NCI-H510A treated with DMSO at 0.1 percent for 48 hours (cell line): ENCODE data around the gene ACSL5.

Source experiments
- DNase-seq: peaks from one replicate; lab custom pipeline; 2025; lab: John Stamatoyannopoulos, UW

The ACSL5 gene

GRCh38 chr10:112373912-112374338 is at the start of gene ACSL5:
Gene ACSL5, plus strand, starts transcription at chr10:112374116. Its CDS starts 20,831 bp downstream, at chr10:112394947.
- DNase-seq = no peak

- no peak for DNase-seq
These were observed 46.2 kb upstream of the ACSL5 start for GRCh38 chr10:112327678-112328077.

GRCh38 chr10:112330162-112330561 is 43.8 kb upstream of the ACSL5 start:
- no peak for DNase-seq

GRCh38 chr10:112330607-112331160 is 43.2 kb upstream of the ACSL5 start:
- no peak for DNase-seq

GRCh38 chr10:112332022-112332421 is 41.9 kb upstream of the ACSL5 start:
- DNase-seq = no peak

- DNase-seq = no peak
These were observed 41.2 kb upstream of the ACSL5 start for GRCh38 chr10:112332509-112333228.

- DNase-seq = no peak
These were observed 40.5 kb upstream of the ACSL5 start for GRCh38 chr10:112333452-112333851.

GRCh38 chr10:112335111-112335867 is 38.6 kb upstream of the ACSL5 start:
- no peak for DNase-seq

GRCh38 chr10:112335868-112336265 is 38.0 kb upstream of the ACSL5 start:
- DNase-seq = no peak

GRCh38 chr10:112336556-112337201 is 37.2 kb upstream of the ACSL5 start:
- no peak for DNase-seq

- no peak for DNase-seq
These were observed 35.0 kb upstream of the ACSL5 start for GRCh38 chr10:112338957-112339356.

- no peak for DNase-seq
These were observed 33.3 kb upstream of the ACSL5 start for GRCh38 chr10:112340601-112341000.

- DNase-seq = no peak
These were observed 30.7 kb upstream of the ACSL5 start for GRCh38 chr10:112343056-112343806.

- no peak for DNase-seq
These were observed 29.7 kb upstream of the ACSL5 start for GRCh38 chr10:112344261-112344660.

GRCh38 chr10:112345202-112345601 is 28.7 kb upstream of the ACSL5 start:
- no peak for DNase-seq

GRCh38 chr10:112345743-112346142 is 28.2 kb upstream of the ACSL5 start:
- no peak for DNase-seq

GRCh38 chr10:112346774-112347173 is 27.1 kb upstream of the ACSL5 start:
- no peak for DNase-seq

- no peak for DNase-seq
These were observed 25.9 kb upstream of the ACSL5 start for GRCh38 chr10:112347709-112348671.

- DNase-seq = no peak
These were observed 25.2 kb upstream of the ACSL5 start for GRCh38 chr10:112348759-112349158.

- no peak for DNase-seq
These were observed 24.3 kb upstream of the ACSL5 start for GRCh38 chr10:112349521-112350085.
